GM10266 (cell line): ENCODE results near the gene RSPH10B2.
"Not testable (repeated sequence)": the region's sequence is repeated elsewhere in the genome, so short reads cannot be mapped to it uniquely, and the experiment has no call there.

Experiments
- DNase-seq: peaks from one replicate; pipeline ENCODE4 v3.0.0; 2012; ENCODE audit errors: extremely low spot score
- CTCF ChIP-seq: IDR thresholded peaks from 2 replicates; pipeline ENCODE4 v1.5.1; 2012; ENCODE audit warnings: mild to moderate bottlenecking, low read depth; ENCODE audit not compliant: control insufficient read depth, insufficient read depth; ENCODE audit errors: missing control alignments

RSPH10B2 gene

GRCh38 chr7:6797218-6797617 is 43.3 kb downstream of the RSPH10B2 start:
- DNase-seq, result not testable (repeated sequence)

GRCh38 chr7:6798047-6798446 is 44.1 kb downstream of the RSPH10B2 start:
- DNase-seq, result not testable (repeated sequence)

- DNase-seq, result not testable (repeated sequence)
Observed at GRCh38 chr7:6799887-6800286, 46.0 kb downstream of the RSPH10B2 start.

- DNase-seq, result not testable (repeated sequence)
Observed at GRCh38 chr7:6800331-6800730, 46.4 kb downstream of the RSPH10B2 start.

- DNase-seq, result not testable (repeated sequence)
Observed at GRCh38 chr7:6807393-6807918, 53.6 kb downstream of the RSPH10B2 start.

GRCh38 chr7:6807959-6808358 is 54.1 kb downstream of the RSPH10B2 start:
- not testable (repeated sequence) for DNase-seq

GRCh38 chr7:6813011-6813410 is 59.1 kb downstream of the RSPH10B2 start:
- not testable (repeated sequence) for DNase-seq

- DNase-seq, result not testable (repeated sequence)
Observed at GRCh38 chr7:6815470-6815869, 61.6 kb downstream of the RSPH10B2 start.

GRCh38 chr7:6821622-6822021 is 67.7 kb downstream of the RSPH10B2 start:
- not testable (repeated sequence) for DNase-seq

GRCh38 chr7:6825236-6826125 is 71.6 kb downstream of the RSPH10B2 start:
- DNase-seq, result not testable (repeated sequence)

- peak; percentile 53 for TF ChIP-seq CTCF
- not testable (repeated sequence) for DNase-seq
Observed at GRCh38 chr7:6826151-6826550, 72.2 kb downstream of the RSPH10B2 start, which contains the start of gene CCZ1B. Gene CCZ1B, minus strand, starts transcription at chr7:6826275. Its CDS starts 78 bp downstream, at chr7:6826197.

GRCh38 chr7:6827180-6827579 is 73.3 kb downstream of the RSPH10B2 start:
- DNase-seq, result not testable (repeated sequence)

- DNase-seq, result not testable (repeated sequence)
Observed at GRCh38 chr7:6829616-6830015, 75.7 kb downstream of the RSPH10B2 start.

GRCh38 chr7:6830026-6830425 is 76.1 kb downstream of the RSPH10B2 start:
- not testable (repeated sequence) for DNase-seq

- no peak for TF ChIP-seq CTCF
- no peak for DNase-seq
Observed at GRCh38 chr7:6831018-6831725, 77.3 kb downstream of the RSPH10B2 start.
